ENCODE results near the gene SOX4. TPM values are rescaled to one million over a fixed set of nuclear protein-coding genes. Genes with fewer than 3 reads are reported as not detected.

The SOX4 gene
- total RNA-seq, 2 experiments from 2014 or later: 1.6 TPM

- DNase-seq (peak; percentile 52), ATAC-seq (peak; percentile 45)
- Mint-ChIP-seq H3K4me3 (peak overlapping the region; percentile 85), H3K27ac (no peak overlapping the region), H3K36me3 (ENCODE audit: low read depth) (no peaks in the 10 kb centered on the region), H3K27me3 (peaks cover 40% of the 10 kb centered on the region), H3K9me3 (no peaks in the 10 kb centered on the region), H3K4me1 (ENCODE audit: low read depth) (peaks cover 7% of the 10 kb centered on the region)
- ChIA-PET CTCF (interaction anchor here (0.6 to 3.5 kb wide), 26 partner anchors 9 to 1496 kb away, joined by 3 to 37 read pairs (median 4); no protein-coding TSS in a partner anchor), POLR2A (interaction anchor here (0.7 to 1.5 kb wide), 2 partner anchors 10 to 434 kb away, joined by 4 to 7 read pairs; no protein-coding TSS in a partner anchor)
- intact Hi-C loops (cut with micrococcal nuclease): loop anchor here (5.0 kb wide), 2 partner anchors 151 to 1026 kb away; no protein-coding TSS in a partner anchor
- TF ChIP-seq, protein P1, sequence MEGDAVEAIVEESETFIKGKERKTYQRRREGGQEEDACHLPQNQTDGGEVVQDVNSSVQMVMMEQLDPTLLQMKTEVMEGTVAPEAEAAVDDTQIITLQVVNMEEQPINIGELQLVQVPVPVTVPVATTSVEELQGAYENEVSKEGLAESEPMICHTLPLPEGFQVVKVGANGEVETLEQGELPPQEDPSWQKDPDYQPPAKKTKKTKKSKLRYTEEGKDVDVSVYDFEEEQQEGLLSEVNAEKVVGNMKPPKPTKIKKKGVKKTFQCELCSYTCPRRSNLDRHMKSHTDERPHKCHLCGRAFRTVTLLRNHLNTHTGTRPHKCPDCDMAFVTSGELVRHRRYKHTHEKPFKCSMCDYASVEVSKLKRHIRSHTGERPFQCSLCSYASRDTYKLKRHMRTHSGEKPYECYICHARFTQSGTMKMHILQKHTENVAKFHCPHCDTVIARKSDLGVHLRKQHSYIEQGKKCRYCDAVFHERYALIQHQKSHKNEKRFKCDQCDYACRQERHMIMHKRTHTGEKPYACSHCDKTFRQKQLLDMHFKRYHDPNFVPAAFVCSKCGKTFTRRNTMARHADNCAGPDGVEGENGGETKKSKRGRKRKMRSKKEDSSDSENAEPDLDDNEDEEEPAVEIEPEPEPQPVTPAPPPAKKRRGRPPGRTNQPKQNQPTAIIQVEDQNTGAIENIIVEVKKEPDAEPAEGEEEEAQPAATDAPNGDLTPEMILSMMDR (IDR thresholded peaks at IDR 0.05): no peak
These were observed 4.8 kb upstream of the SOX4 start for GRCh38 chr6:21588481-21589351.

GRCh38 chr6:21589352-21590345 is 3.9 kb upstream of the SOX4 start:
- TF ChIP-seq, protein P1 (IDR thresholded peaks at IDR 0.05): peak; percentile 75
- intact Hi-C loops (cut with micrococcal nuclease): loop anchor here (5.0 kb wide), 2 partner anchors 152 to 1027 kb away; no protein-coding TSS in a partner anchor
- DNase-seq (peak; percentile 87), ATAC-seq (peak; percentile 61)
- peak overlapping the region; percentile 85 for H3K4me3 Mint-ChIP-seq
- ChIA-PET CTCF (interaction anchor here (0.6 to 3.5 kb wide), 22 partner anchors 8 to 1497 kb away, joined by 3 to 37 read pairs (median 4); no protein-coding TSS in a partner anchor), POLR2A (no interaction called here)
- H3K27ac Mint-ChIP-seq: no peak overlapping the region
- peaks cover 42% of the 10 kb centered on the region for H3K27me3 Mint-ChIP-seq
- H3K36me3 Mint-ChIP-seq (ENCODE audit: low read depth): no peaks in the 10 kb centered on the region
- peaks cover 8% of the 10 kb centered on the region for H3K4me1 Mint-ChIP-seq (ENCODE audit: low read depth)
- no peaks in the 10 kb centered on the region for H3K9me3 Mint-ChIP-seq

DNA sequence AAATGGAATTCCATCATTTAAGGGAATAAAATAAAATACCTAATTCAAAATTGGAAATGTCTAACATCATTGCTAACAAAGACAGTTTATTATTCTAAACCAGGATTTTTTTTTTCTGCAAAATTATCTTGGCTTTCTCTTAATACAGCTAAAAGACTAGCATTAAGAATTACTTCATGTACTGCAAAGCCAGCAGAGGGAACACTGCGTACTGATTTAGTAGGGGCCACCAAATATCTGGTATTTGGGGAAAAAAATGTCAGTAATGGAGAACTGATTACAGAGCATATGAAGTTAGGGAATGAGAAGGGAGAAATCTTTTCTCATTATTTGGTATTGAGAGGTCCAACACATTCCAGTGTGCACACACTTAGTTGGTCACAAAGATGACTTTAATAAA is 3.2 kb upstream of the SOX4 start:
- ATAC-seq: no peak
- intact Hi-C loops (cut with micrococcal nuclease): no loop called here
- H3K4me3 Mint-ChIP-seq: no peak overlapping the region

DNA sequence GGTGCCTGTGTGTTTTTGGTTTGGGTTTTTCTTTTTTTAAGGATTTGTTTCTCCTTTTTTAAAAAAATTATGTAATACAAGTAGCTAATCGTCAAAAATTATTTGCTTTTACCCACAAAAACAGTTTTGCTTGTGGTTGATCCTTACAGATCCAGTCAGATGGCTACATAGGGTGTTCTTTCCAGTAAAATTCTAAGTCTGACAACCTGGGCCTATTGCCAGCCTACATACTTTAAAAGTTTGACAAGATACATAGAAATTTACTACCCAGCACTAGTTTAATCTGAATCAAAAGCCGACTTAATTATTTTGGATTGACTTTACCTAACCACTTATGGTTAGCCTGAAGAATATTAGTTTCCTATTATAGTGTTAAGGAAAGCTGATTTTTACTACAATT is 2.1 kb upstream of the SOX4 start:
- ChIA-PET POLR2A (interaction anchor here (0.6 kb wide), 1 partner anchor 515 kb away, joined by 3 read pairs; no protein-coding TSS in a partner anchor), CTCF (interaction anchor here (1.3 to 4.0 kb wide), 2 partner anchors 1025 to 1027 kb away, joined by 3 to 25 read pairs; no protein-coding TSS in a partner anchor)
- ATAC-seq (no peak), DNase-seq (no peak)
- peaks cover 42% of the 10 kb centered on the region for H3K27me3 Mint-ChIP-seq
- H3K9me3 Mint-ChIP-seq: no peaks in the 10 kb centered on the region
- TF ChIP-seq, protein P1 (IDR thresholded peaks at IDR 0.05): no peak
- H3K27ac Mint-ChIP-seq: no peak overlapping the region
- intact Hi-C loops (cut with micrococcal nuclease): no loop called here
- peaks cover 19% of the 10 kb centered on the region for H3K4me1 Mint-ChIP-seq (ENCODE audit: low read depth)
- no peak overlapping the region for H3K4me3 Mint-ChIP-seq
- H3K36me3 Mint-ChIP-seq (ENCODE audit: low read depth): no peaks in the 10 kb centered on the region

More for the DNA sequence above, 3.2 kb upstream of the SOX4 start:
- Mint-ChIP-seq H3K9me3 (no peaks in the 10 kb centered on the region), H3K27ac (no peak overlapping the region), H3K4me1 (ENCODE audit: low read depth) (peaks cover 10% of the 10 kb centered on the region), H3K27me3 (peaks cover 43% of the 10 kb centered on the region), H3K36me3 (ENCODE audit: low read depth) (no peaks in the 10 kb centered on the region)
- POLR2A ChIA-PET: no interaction called here
- CTCF ChIA-PET: interaction anchor here (2.0 to 3.5 kb wide), 2 partner anchors 12 to 1025 kb away, joined by 6 to 37 read pairs; no protein-coding TSS in a partner anchor
- TF ChIP-seq, protein P1 (IDR thresholded peaks at IDR 0.05): no peak
- no peak for DNase-seq

Data from activated CD8-positive, alpha-beta T cell treated with anti-CD3 and anti-CD28 coated beads for 36 hours (primary cell).